Gastroesophageal sphincter (tissue), 4 donors: ENCODE results near the gene TFF2. TPM values are rescaled to one million over a fixed set of nuclear protein-coding genes. Genes with fewer than 3 reads are reported as not detected.

Experiments used
- ATAC-seq: fragments of 150-250 bp; one replicate; pipeline ENCODE4 v1.9.1; 2016; ENCODE audit warnings: mild to moderate bottlenecking, moderate library complexity
- H3K27ac ChIP-seq, 4 donors: fragments of 200-600 bp; sonication (generic) in 3 of 4; 1 replicate in 3 of 4; 2 replicates in 1 of 4; pipeline ENCODE4 v1.5.1; 2016 to 2019
- H3K27me3 ChIP-seq: fragments of 200-600 bp; sonication (generic); one replicate; pipeline ENCODE4 v1.5.1; 2019
- H3K36me3 ChIP-seq, 2 donors: fragments of 200-600 bp; sonication (generic); one replicate each; pipeline ENCODE4 v1.5.1; 2019; ENCODE audit warnings: control low read depth in 1 of 2
- H3K4me1 ChIP-seq, 3 donors: fragments of 200-600 bp; sonication (generic); 1 replicate in 2 of 3; 2 replicates in 1 of 3; pipeline ENCODE4 v1.5.1; 2016 to 2019; ENCODE audit warnings: control low read depth in 2 of 3
- H3K4me3 ChIP-seq, 2 donors: fragments of 200-600 bp; sonication (generic); one replicate each; pipeline ENCODE4 v1.5.1; 2019; ENCODE audit warnings: mild to moderate bottlenecking in 1 of 2, moderate library complexity in 1 of 2
- H3K9me3 ChIP-seq, 3 donors: fragments of 200-600 bp; sonication (generic); one replicate each; pipeline ENCODE4 v1.5.1; 2017 to 2019; ENCODE audit warnings: control low read depth in 2 of 3
- EP300 ChIP-seq: sonication (generic); formaldehyde crosslinking; IDR thresholded peaks from one replicate; pipeline ENCODE4 v1.6.1; 2017; ENCODE audit warnings: antibody characterized with exemption, mild to moderate bottlenecking
- POLR2A ChIP-seq, 2 donors: fragments of 450-650 bp; IDR thresholded peaks; one replicate each; pipeline ENCODE4 v1.6.1; 2017; ENCODE audit warnings: antibody characterized with exemption in 2 of 2, mild to moderate bottlenecking in 2 of 2, moderate library complexity in 1 of 2
- POLR2AphosphoS5 ChIP-seq: sonication (generic); formaldehyde crosslinking; IDR thresholded peaks from one replicate; pipeline ENCODE4 v1.6.1; 2017; ENCODE audit warnings: antibody characterized with exemption
- WGBS, 2 donors: methylation state at CpG; one replicate each; pipeline ENCODE4 v1.1.5; 2018; ENCODE audit warnings: low coverage in 1 of 2; 5-methylcytosine and 5-hydroxymethylcytosine counted together
- total RNA-seq, 4 donors: library from RNA; depleted of rRNA; stranded (reverse); fragments of >200 nt; gene quantifications; one replicate each; pipeline ENCODE4 v1.1.0, GENCODE V29; 2016
- TF ChIP-seq, protein P1 (sequence below), 4 experiments: fragments of 200-600 bp in 2 of 4; fragments of 450-650 bp in 2 of 4; sonication (generic) in 1 of 4; IDR thresholded peaks; one replicate each; pipeline ENCODE4 v1.5.1; 2017 to 2019; ENCODE audit warnings: antibody characterized with exemption in 4 of 4, mild to moderate bottlenecking in 2 of 4, moderate library complexity in 2 of 4

Gene TFF2
- total RNA-seq, 4 donors from 2014 or later: not detected

DNA sequence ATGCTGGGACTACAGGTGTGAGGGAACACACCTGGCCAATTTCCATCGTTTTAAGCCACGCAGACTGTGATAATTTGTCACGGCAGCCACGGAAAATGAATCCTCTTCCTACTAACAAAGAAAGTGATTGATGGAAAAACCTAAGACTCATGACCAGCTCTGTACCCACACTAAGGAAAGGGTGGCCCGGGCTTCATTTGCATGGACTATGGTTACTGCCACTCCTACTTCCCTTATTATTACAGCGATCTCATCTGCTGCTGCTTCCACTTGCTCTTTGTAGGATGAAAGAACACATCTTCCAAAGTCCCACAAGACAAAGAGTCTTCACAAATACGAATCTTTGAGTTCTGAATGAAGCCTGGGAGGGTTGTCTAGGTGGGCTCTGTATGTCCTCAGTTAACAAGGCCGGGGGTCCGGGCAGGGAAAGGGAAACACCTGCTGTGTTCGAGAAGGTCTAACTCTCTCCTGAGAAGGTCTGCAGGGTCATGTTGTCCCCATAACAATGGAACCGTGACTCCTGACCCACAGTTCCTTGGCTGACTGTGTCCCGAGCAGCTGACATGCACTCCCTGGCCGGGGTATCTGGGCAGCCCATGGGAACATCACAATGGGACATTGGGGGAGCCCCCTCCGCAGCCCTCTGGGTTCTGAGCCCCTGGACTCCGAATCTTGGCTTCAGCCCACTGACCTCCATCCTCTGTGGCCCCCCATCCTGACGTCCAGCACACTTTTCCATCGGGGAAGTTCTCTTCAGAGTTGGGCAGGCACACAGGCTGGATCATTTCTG is 28.8 kb upstream of the TFF2 start:
- 60 to 78% methylated on average over 4 to 9 of the region's 17 CpGs for WGBS, 2 donors

GRCh38 chr21:42378418-42378817 is 27.6 kb upstream of the TFF2 start:
- peaks cover 0 to 21% (median 0%) of the 10 kb centered on the region in 3 donors for H3K9me3 ChIP-seq
- WGBS, 2 donors: 62 to 71% methylated on average over 3 to 5 of the region's 8 CpGs
- H3K36me3 ChIP-seq: no peaks in the 10 kb centered on the region
- H3K4me1 ChIP-seq: no peaks in the 10 kb centered on the region
- peaks cover 45% of the 10 kb centered on the region for H3K27me3 ChIP-seq
- H3K4me3 ChIP-seq: no peak overlapping the region
- TF ChIP-seq, protein P1, sequence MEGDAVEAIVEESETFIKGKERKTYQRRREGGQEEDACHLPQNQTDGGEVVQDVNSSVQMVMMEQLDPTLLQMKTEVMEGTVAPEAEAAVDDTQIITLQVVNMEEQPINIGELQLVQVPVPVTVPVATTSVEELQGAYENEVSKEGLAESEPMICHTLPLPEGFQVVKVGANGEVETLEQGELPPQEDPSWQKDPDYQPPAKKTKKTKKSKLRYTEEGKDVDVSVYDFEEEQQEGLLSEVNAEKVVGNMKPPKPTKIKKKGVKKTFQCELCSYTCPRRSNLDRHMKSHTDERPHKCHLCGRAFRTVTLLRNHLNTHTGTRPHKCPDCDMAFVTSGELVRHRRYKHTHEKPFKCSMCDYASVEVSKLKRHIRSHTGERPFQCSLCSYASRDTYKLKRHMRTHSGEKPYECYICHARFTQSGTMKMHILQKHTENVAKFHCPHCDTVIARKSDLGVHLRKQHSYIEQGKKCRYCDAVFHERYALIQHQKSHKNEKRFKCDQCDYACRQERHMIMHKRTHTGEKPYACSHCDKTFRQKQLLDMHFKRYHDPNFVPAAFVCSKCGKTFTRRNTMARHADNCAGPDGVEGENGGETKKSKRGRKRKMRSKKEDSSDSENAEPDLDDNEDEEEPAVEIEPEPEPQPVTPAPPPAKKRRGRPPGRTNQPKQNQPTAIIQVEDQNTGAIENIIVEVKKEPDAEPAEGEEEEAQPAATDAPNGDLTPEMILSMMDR (IDR thresholded peaks at IDR 0.05): no peak
- TF ChIP-seq POLR2AphosphoS5: no peak
- TF ChIP-seq EP300: no peak
- no peak for TF ChIP-seq POLR2A (IDR thresholded peaks at IDR 0.05)
- no peak for ATAC-seq
- H3K27ac ChIP-seq: no peak overlapping the region

More for the DNA sequence above, 28.8 kb upstream of the TFF2 start:
- Histone ChIP-seq H3K27me3 (peaks cover 49% of the 10 kb centered on the region), H3K4me3 (no peak overlapping the region), H3K36me3 (no peaks in the 10 kb centered on the region), H3K4me1 (no peaks in the 10 kb centered on the region), H3K9me3 (peaks cover 0 to 21% (median 0%) of the 10 kb centered on the region in 3 donors), H3K27ac (no peak overlapping the region)
- no peak for ATAC-seq
- TF ChIP-seq POLR2AphosphoS5 (no peak), EP300 (no peak), POLR2A (IDR thresholded peaks at IDR 0.05) (no peak)
- TF ChIP-seq, protein P1 (IDR thresholded peaks at IDR 0.05): no peak

DNA sequence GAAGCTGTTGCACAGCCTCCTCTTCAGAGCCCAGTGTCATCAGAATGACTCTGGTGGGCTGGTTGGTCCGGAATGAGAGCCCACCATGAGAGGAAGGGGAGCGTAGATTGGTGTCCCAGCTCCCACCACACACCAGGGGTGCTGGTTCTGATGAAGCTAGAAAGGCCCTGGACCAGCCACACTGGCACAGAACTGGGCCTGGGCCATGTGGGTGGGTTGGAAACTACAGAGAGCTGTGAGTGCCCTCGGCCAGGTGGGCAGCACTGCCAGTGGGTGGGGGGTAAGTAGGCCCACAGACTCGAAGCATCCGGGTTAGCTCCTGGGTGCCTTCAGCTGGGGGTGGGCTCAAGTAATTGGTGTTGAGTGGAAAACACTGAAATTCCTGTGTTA is 27.2 kb upstream of the TFF2 start:
- Histone ChIP-seq H3K9me3 (peaks cover 0 to 18% (median 0%) of the 10 kb centered on the region in 3 donors), H3K36me3 (no peaks in the 10 kb centered on the region), H3K27ac (no peak overlapping the region), H3K4me1 (no peaks in the 10 kb centered on the region), H3K27me3 (peaks cover 41% of the 10 kb centered on the region), H3K4me3 (no peak overlapping the region)
- WGBS, 2 donors: no CpG with 5 or more reads among the region's 5 CpGs
- no peak for ATAC-seq
- TF ChIP-seq EP300 (no peak), POLR2AphosphoS5 (no peak), POLR2A (IDR thresholded peaks at IDR 0.05) (no peak)
- TF ChIP-seq, protein P1 (IDR thresholded peaks at IDR 0.05): no peak

DNA sequence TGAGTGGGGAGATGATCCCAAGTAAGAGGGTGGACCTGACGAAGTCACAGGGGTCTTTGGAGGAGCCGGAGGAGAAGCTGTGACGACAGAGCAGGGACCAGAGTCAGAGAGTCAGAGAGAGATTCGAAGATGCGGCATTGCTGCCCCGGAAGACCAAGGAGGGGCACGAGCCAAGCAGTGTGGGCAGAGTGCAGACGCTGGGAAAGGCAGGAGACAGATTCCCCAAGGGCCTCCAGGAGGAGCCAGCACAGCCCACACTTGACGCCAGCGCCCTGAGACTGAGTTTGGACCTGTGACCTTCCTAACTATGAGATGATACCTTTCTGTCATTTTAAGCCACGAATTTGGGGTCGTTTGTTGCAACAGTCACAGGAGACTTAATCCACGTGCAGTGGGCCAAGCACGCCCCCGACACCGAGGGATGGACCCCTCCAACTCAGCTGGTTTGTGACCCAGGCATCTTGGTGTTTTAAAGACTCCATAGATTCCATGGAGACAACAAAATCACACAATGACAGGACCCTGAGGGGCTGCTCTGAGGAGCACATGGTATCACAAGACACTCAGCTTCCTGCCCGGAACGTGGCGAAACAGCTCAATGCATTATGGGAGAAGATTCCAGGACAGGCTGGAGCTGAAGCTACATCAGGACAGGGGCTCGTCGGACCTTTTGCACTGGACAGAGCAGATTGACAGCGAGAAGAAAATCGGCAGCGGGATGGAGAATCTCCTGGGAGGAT is 26.6 kb upstream of the TFF2 start:
- H3K4me3 ChIP-seq: no peak overlapping the region
- peaks cover 0 to 12% (median 0%) of the 10 kb centered on the region in 3 donors for H3K9me3 ChIP-seq
- peaks cover 38% of the 10 kb centered on the region for H3K27me3 ChIP-seq
- TF ChIP-seq, protein P1 (IDR thresholded peaks at IDR 0.05): no peak
- TF ChIP-seq POLR2AphosphoS5 (no peak), EP300 (no peak), POLR2A (IDR thresholded peaks at IDR 0.05) (no peak)
- no peak overlapping the region for H3K27ac ChIP-seq
- H3K4me1 ChIP-seq: no peaks in the 10 kb centered on the region
- no peaks in the 10 kb centered on the region for H3K36me3 ChIP-seq
- ATAC-seq: no peak
- WGBS, 2 donors: 66 to 79% methylated on average over 5 to 18 of the region's 24 CpGs
